Glomerular endothelial cell (primary cell): ENCODE data around the gene SMTNL1. TPM values are rescaled to one million over a fixed set of nuclear protein-coding genes. Genes with fewer than 3 reads are reported as not detected.

ENCODE experiments used
- DNase-seq: peaks from one replicate; pipeline ENCODE4 v3.0.0-alpha.2; 2011; ENCODE audit warnings: low read depth, low spot score; ENCODE audit errors: extremely low read depth
- total RNA-seq: library from RNA; depleted of rRNA; stranded (reverse); fragments of >200 nt; gene quantifications from 2 replicates; pipeline ENCODE4 v1.2.3, GENCODE V29; 2015

SMTNL1 gene, protein sequence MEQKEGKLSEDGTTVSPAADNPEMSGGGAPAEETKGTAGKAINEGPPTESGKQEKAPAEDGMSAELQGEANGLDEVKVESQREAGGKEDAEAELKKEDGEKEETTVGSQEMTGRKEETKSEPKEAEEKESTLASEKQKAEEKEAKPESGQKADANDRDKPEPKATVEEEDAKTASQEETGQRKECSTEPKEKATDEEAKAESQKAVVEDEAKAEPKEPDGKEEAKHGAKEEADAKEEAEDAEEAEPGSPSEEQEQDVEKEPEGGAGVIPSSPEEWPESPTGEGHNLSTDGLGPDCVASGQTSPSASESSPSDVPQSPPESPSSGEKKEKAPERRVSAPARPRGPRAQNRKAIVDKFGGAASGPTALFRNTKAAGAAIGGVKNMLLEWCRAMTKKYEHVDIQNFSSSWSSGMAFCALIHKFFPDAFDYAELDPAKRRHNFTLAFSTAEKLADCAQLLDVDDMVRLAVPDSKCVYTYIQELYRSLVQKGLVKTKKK
- total RNA-seq, result not detected in 2 replicates

DNA sequence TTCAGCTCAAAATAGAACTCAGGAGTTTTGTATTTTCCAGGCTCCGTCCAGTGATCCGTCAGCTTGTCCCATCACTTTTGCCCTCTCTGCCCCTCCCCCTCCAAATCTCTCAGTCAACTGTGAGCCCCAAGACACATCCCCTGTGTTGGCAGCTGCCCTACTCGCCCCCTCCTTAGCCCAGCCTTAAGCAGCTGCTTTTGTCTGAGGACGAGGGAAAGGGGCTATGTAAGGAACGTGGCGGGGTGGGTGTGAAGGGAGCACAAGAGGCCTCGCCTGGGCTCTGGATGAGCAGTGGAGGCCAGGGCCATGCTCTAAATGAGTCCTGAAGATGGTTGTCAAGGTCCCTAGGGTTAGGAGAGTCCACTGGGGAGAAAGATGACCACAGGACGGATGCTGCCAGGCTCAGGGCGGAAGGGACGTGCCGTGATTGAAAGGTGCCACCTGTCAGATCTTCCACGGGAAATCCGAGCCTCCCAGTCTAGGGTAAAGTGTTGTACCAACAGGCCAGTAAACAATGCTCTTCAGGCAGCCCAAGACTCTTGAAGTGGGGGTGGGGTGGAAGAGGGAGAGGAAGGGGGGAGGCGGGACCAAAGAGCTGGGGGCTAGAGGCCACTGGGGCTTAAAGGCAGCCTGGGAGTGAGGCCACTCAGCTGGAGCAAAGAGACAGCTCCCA lies at the start of gene SMTNL1:
Gene SMTNL1 (plus strand): TSS at position 649 of the 673 bp plus-strand sequence. CDS start 5,048 bp downstream, outside the sequence.
- DNase-seq, result no peak

- DNase-seq, result no peak
Measured at GRCh38 chr11:57487920-57488659, 49.3 kb upstream of the SMTNL1 start.

- no peak for DNase-seq
Measured at GRCh38 chr11:57490456-57491248, 46.7 kb upstream of the SMTNL1 start.

DNA sequence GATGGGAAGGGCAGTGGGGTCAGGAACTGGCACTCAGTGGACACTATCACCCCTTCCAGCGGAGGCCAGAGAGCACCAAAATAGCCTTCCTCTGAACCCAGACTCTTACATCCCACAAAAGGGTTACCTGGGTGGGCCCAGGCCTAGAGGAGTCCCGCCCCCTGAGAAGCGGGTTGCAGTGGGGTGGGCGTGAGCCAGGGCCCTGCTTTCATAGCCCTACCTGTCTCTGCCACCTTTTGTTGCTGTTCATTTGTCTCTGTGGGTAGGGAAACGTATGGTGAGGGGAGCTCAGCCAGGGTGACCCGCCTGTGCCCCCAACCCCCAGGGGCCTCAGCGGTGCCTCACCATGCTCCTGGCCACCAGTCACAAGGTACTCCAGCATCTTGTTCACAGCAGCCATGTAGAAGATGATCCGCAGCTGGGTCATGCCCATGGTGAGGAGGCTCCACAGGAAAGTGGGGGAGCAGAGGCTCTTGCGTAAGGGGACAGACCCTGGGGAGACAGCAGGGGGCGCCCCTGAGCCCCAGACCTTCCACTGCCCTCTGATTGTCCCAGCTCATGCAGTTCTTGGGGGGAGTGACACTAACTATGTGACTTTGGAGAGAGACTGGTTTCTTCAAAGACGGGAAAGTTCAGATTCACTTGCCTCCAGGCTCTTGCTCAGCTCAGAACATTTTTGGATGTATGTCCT lies 45.9 kb upstream of the SMTNL1 start:
- no peak for DNase-seq

GRCh38 chr11:57493507-57494503 lies 43.6 kb upstream of the SMTNL1 start:
- DNase-seq, result no peak

GRCh38 chr11:57496109-57496820 lies 41.1 kb upstream of the SMTNL1 start:
- no peak for DNase-seq

GRCh38 chr11:57497303-57498247 lies 39.8 kb upstream of the SMTNL1 start:
- DNase-seq, result no peak

- no peak for DNase-seq
Measured at GRCh38 chr11:57498540-57498939, 38.9 kb upstream of the SMTNL1 start.

GRCh38 chr11:57499413-57499982 lies 37.9 kb upstream of the SMTNL1 start:
- peak; percentile 36 for DNase-seq

- no peak for DNase-seq
Measured at GRCh38 chr11:57499983-57500461, 37.4 kb upstream of the SMTNL1 start.

DNA sequence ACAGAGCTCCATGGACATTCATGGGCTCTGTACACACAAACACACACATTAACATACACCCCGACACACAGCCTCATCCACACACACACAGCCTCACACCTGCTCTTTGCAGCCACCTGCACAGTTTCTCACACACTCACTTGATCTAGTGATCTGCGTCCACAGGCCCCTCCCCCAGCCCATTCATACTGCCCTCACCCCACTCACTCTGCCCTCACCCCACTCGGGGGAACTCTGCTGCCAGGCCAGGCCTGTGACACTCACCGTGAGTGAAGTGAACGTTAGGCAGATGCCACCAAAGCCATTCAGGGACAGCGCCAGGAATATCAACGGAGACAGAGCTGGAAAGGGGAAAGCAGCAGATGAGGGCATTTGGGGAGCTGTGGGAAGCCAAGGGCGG lies 36.9 kb upstream of the SMTNL1 start:
- DNase-seq, result no peak

- DNase-seq, result no peak
Measured at GRCh38 chr11:57500926-57501325, 36.5 kb upstream of the SMTNL1 start.

DNA sequence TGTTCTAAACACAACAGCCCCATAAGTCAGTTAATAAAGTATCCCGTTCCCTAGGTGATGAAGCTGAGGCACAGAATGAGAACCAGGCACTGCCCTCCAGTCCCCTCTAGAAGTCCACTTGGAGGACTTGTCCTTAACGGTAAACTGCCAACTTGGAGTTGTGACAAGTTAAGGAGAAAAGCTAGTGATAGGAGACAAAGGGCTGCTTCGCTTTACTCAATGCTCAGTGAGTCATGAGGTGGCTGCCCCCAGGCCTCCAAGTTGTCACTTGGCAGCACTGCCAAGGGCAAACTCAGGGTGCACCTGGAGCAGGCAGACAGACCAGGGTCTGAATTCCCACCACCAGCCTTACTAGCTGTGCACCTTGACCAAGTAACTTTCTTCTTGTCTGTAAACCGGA lies 35.4 kb upstream of the SMTNL1 start:
- DNase-seq, result no peak

- DNase-seq, result no peak
Measured at GRCh38 chr11:57502376-57502775, 35.0 kb upstream of the SMTNL1 start.

DNA sequence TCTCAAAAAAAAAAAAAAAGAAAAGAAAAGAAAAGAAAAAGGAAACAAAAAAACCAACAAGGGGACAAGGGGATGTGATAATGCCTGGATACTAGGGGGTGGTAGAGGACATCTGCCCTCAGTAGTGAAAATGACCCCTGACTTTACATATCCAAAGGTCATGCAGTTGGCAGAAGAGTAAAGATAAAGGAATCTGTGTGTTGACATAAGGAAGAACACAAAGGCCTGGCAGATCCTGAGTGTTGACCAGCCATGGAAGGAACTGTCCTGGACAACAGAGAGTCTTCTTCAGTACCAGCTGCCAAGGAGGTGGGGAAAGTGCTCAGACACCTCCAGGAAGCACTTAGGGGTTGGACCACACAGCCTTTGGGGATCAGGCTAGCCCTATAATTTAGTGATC lies 34.5 kb upstream of the SMTNL1 start:
- DNase-seq, result no peak

- DNase-seq, result no peak
Measured at GRCh38 chr11:57504511-57504910, 32.9 kb upstream of the SMTNL1 start.
